H1 (cell line): ENCODE measurements around the gene VAPA. TPM values are rescaled to one million over a fixed set of nuclear protein-coding genes. Genes with fewer than 3 reads are reported as not detected.

ENCODE experiments used
- CTCF ChIA-PET: fragments of 300-600 bp; sonication (Branson Sonifier 250); formaldehyde crosslinking; loops from one replicate; lab custom pipeline; 2021; ENCODE audit not compliant: partially characterized antibody; lab: Charles Lee
- POLR2A ChIA-PET: fragments of 300-600 bp; sonication (Branson Sonifier 250); formaldehyde crosslinking; loops from one replicate; lab custom pipeline; 2021; ENCODE audit warnings: inconsistent platforms; ENCODE audit not compliant: partially characterized antibody; lab: Charles Lee
- DNase-seq, 2 experiments: peaks; one replicate each; pipeline versions ENCODE4 v3.0.0 to v3.0.0-alpha.2; 2010 to 2022; ENCODE audit warnings: low spot score in 2 of 2, low read depth in 1 of 2, mixed read lengths in 1 of 2
- FAIRE-seq: peaks from 2 replicates; lab custom pipeline; 2011; peaks lifted over from hg19 to GRCh38; lab: Jason Lieb, UNC
- H2AFZ ChIP-seq: 2 replicates; pipeline ENCODE4 v1.8.1; 2012; ENCODE audit warnings: low read length, inconsistent platforms
- H2AK5ac ChIP-seq: 2 replicates; pipeline ENCODE4 v1.6.1; 2013; ENCODE audit warnings: low read depth, low read length
- H2BK120ac ChIP-seq: replicated peaks from 2 replicates; pipeline ENCODE3; 2013; ENCODE audit warnings: low read depth, low read length, inconsistent platforms
- H2BK12ac ChIP-seq: 2 replicates; pipeline ENCODE4 v1.6.1; 2013; ENCODE audit warnings: low read depth, low read length
- H2BK15ac ChIP-seq: 2 replicates; pipeline ENCODE4 v1.6.1; 2013; ENCODE audit warnings: low read length
- H2BK20ac ChIP-seq: 2 replicates; pipeline ENCODE4 v1.6.1; 2013; ENCODE audit warnings: low read length
- H2BK5ac ChIP-seq: 2 replicates; pipeline ENCODE4 v1.6.1; 2013; ENCODE audit warnings: low read depth, low read length
- H3K14ac ChIP-seq: 2 replicates; pipeline ENCODE4 v1.6.1; 2013; ENCODE audit warnings: inconsistent platforms; ENCODE audit not compliant: insufficient read length
- H3K18ac ChIP-seq: 2 replicates; pipeline ENCODE4 v1.6.1; 2013; ENCODE audit warnings: low read length; ENCODE audit errors: extremely low read depth
- H3K23ac ChIP-seq: 2 replicates; pipeline ENCODE4 v1.6.1; 2013; ENCODE audit warnings: inconsistent platforms; ENCODE audit not compliant: insufficient read length
- H3K23me2 ChIP-seq: 2 replicates; pipeline ENCODE4 v1.6.1; 2013; ENCODE audit warnings: low read depth, low read length
- H3K27ac ChIP-seq: 2 replicates; pipeline ENCODE4 v1.6.1; 2011; ENCODE audit warnings: low read depth, low read length, inconsistent platforms
- H3K27me3 ChIP-seq, 4 experiments: replicated peaks in 1 of 4; 1 replicate in 1 of 4; 2 replicates in 3 of 4; pipeline versions ENCODE4 v1.6.1 to v1.8.1; 2011 to 2013; ENCODE audit warnings: low read length in 3 of 4, mild to moderate bottlenecking in 3 of 4, inconsistent platforms in 2 of 4, mixed read lengths in 2 of 4, moderate library complexity in 1 of 4; ENCODE audit not compliant: control insufficient read depth in 3 of 4, insufficient read depth in 3 of 4; ENCODE audit errors: extremely low read depth in 1 of 4
- H3K36me3 ChIP-seq, 4 experiments: 2 replicates each; pipeline versions ENCODE4 v1.6.1 to v1.8.1; 2011 to 2013; ENCODE audit warnings: mild to moderate bottlenecking in 4 of 4, low read length in 3 of 4, moderate library complexity in 2 of 4, control low read depth in 1 of 4, inconsistent platforms in 1 of 4; ENCODE audit not compliant: insufficient read depth in 4 of 4, control insufficient read depth in 2 of 4
- H3K4ac ChIP-seq: replicated peaks from 2 replicates; pipeline ENCODE3; 2013; ENCODE audit warnings: low read length, low read depth, mixed read lengths, inconsistent platforms; ENCODE audit not compliant: insufficient read length
- H3K4me1 ChIP-seq, 4 experiments: replicated peaks in 1 of 4; 1 replicate in 1 of 4; 2 replicates in 3 of 4; pipeline versions ENCODE4 v1.6.1 to v1.8.1; 2011 to 2013; ENCODE audit warnings: low read length in 3 of 4, inconsistent platforms in 2 of 4, mixed read lengths in 1 of 4; ENCODE audit not compliant: insufficient read depth in 4 of 4, control insufficient read depth in 3 of 4
- H3K4me2 ChIP-seq, 2 experiments: 2 replicates each; pipeline versions ENCODE4 v1.6.1 to v1.8.1; 2011 to 2013; ENCODE audit warnings: low read depth in 2 of 2, low read length in 2 of 2, control low read depth in 1 of 2, inconsistent platforms in 1 of 2, mild to moderate bottlenecking in 1 of 2; ENCODE audit not compliant: insufficient read depth in 1 of 2
- H3K4me3 ChIP-seq, 4 experiments: fragments of 200-600, 300-600 bp in 1 of 4; sonication (generic), shearing (Covaris generic), sonication (Bioruptor Twin) in 1 of 4; 2 replicates each; pipeline versions ENCODE4 v1.5.1 to v1.8.1; 2011 to 2016; ENCODE audit warnings: low read length in 4 of 4, low read depth in 3 of 4, control low read depth in 2 of 4, inconsistent platforms in 2 of 4, mild to moderate bottlenecking in 2 of 4, mixed read lengths in 1 of 4, moderate library complexity in 1 of 4; ENCODE audit not compliant: insufficient read depth in 2 of 4; ENCODE audit errors: extremely low read depth in 1 of 4
- H3K56ac ChIP-seq: replicated peaks from 2 replicates; pipeline ENCODE3; 2013; ENCODE audit warnings: low read depth, mild to moderate bottlenecking, mixed read lengths, low read length, inconsistent platforms; ENCODE audit not compliant: insufficient read length
- H3K79me1 ChIP-seq: 2 replicates; pipeline ENCODE4 v1.6.1; 2013; ENCODE audit warnings: low read depth, low read length, control low read depth
- H3K79me2 ChIP-seq, 2 experiments: 2 replicates each; pipeline versions ENCODE4 v1.6.1 to v1.8.1; 2012 to 2013; ENCODE audit warnings: low read length in 2 of 2, mild to moderate bottlenecking in 2 of 2, inconsistent platforms in 1 of 2; ENCODE audit not compliant: insufficient read depth in 2 of 2, control insufficient read depth in 1 of 2
- H3K9ac ChIP-seq, 4 experiments: replicated peaks in 1 of 4; 1 replicate in 1 of 4; 2 replicates in 3 of 4; pipeline versions ENCODE4 v1.6.1 to v1.8.1; 2011 to 2013; ENCODE audit warnings: low read depth in 3 of 4, low read length in 3 of 4, control low read depth in 2 of 4, mild to moderate bottlenecking in 2 of 4, moderate library complexity in 2 of 4, inconsistent platforms in 1 of 4; ENCODE audit errors: extremely low read depth in 1 of 4
- H3K9me3 ChIP-seq, 2 experiments: 2 replicates each; pipeline versions ENCODE4 v1.6.1 to v1.8.1; 2012 to 2013; ENCODE audit warnings: mild to moderate bottlenecking in 2 of 2, moderate library complexity in 2 of 2, control low read depth in 1 of 2, inconsistent platforms in 1 of 2, low read depth in 1 of 2, low read length in 1 of 2, mixed read lengths in 1 of 2; ENCODE audit not compliant: insufficient read depth in 2 of 2
- H4K20me1 ChIP-seq, 2 experiments: replicated peaks in 1 of 2; 2 replicates each; pipeline versions ENCODE3 to v1.8.1; 2011 to 2013; ENCODE audit warnings: inconsistent platforms in 2 of 2, low read length in 2 of 2, mild to moderate bottlenecking in 1 of 2; ENCODE audit not compliant: insufficient read depth in 2 of 2, control insufficient read depth in 1 of 2
- H4K5ac ChIP-seq: 2 replicates; pipeline ENCODE4 v1.6.1; 2013; ENCODE audit warnings: low read length, low read depth, mixed read lengths, inconsistent platforms; ENCODE audit not compliant: insufficient read length
- H4K8ac ChIP-seq: 2 replicates; pipeline ENCODE4 v1.8.0; 2013; ENCODE audit warnings: mild to moderate bottlenecking, moderate library complexity, low read length, inconsistent platforms; ENCODE audit not compliant: insufficient read depth; ENCODE audit errors: extremely low read depth
- H4K91ac ChIP-seq: replicated peaks from 2 replicates; pipeline ENCODE3; 2013; ENCODE audit warnings: low read length, mixed read lengths, inconsistent platforms; ENCODE audit not compliant: insufficient read length
- BACH1 ChIP-seq: IDR thresholded peaks from 2 replicates; pipeline ENCODE4 v1.6.1; 2012; ENCODE audit warnings: low read length, improper control_type of control experiment
- CBX5 ChIP-seq: fragments of 300-800, 300-1000 bp; sonication (generic); IDR thresholded peaks from 2 replicates; pipeline ENCODE4 v1.7.1; 2016; ENCODE audit warnings: antibody characterized with exemption, low read length, low read depth
- CREB1 ChIP-seq: IDR thresholded peaks from 2 replicates; pipeline ENCODE4 v1.6.1; 2012; ENCODE audit warnings: inconsistent platforms
- GABPA ChIP-seq: IDR thresholded peaks from 2 replicates; pipeline ENCODE4 v1.6.1; 2011; ENCODE audit warnings: mild to moderate bottlenecking, low read length, moderate library complexity, borderline replicate concordance; ENCODE audit not compliant: insufficient read depth
- KDM4A ChIP-seq: IDR thresholded peaks from one replicate; pipeline ENCODE4 v1.7.1; 2012; ENCODE audit warnings: low read depth, mild to moderate bottlenecking, moderate library complexity, low read length, inconsistent platforms; ENCODE audit not compliant: severe bottlenecking
- NANOG ChIP-seq: IDR thresholded peaks from 2 replicates; pipeline ENCODE4 v1.6.1; 2011; ENCODE audit warnings: low read length, low read depth, mild to moderate bottlenecking, inconsistent platforms; ENCODE audit not compliant: insufficient read depth, poor library complexity, severe bottlenecking
- POLR2A ChIP-seq, 2 experiments: IDR thresholded peaks; 1 replicate in 1 of 2; 2 replicates in 1 of 2; pipeline ENCODE4 v1.6.1; 2011; ENCODE audit warnings: low read depth in 2 of 2, low read length in 2 of 2, mild to moderate bottlenecking in 2 of 2; ENCODE audit errors: control extremely low read depth in 1 of 2
- RAD21 ChIP-seq, 2 experiments: IDR thresholded peaks in 1 of 2; conservative IDR thresholded peaks in 1 of 2; 2 replicates each; pipeline ENCODE4 v1.6.1; 2011; ENCODE audit warnings: low read depth in 2 of 2, low read length in 2 of 2, improper control_type of control experiment in 1 of 2, inconsistent platforms in 1 of 2, mild to moderate bottlenecking in 1 of 2, moderate library complexity in 1 of 2
- WGBS, 2 experiments: shearing (Covaris generic) in 1 of 2; methylation state at CpG; one replicate each; pipeline versions ENCODE4 v1.1.6 to v1.1.7; 2013 to 2015; ENCODE audit warnings: low lambda C conversion rate in 2 of 2, mixed read lengths in 2 of 2, inconsistent platforms in 1 of 2, low coverage in 1 of 2, missing lambda C conversion rate in 1 of 2; ENCODE audit not compliant: insufficient replicate concordance in 2 of 2, insufficient coverage in 1 of 2, insufficient read length in 1 of 2; ENCODE audit errors: extremely low coverage in 1 of 2, missing lambda C conversion rate in 1 of 2; 5-methylcytosine and 5-hydroxymethylcytosine counted together
- polyA plus RNA-seq, 7 experiments: library from polyadenylated mRNA; depleted of rRNA in 3 of 7; stranded (reverse) in 5 of 7; unstranded in 2 of 7; fragments of >200 nt in 5 of 7; fragments of 200-250 nt in 2 of 7; gene quantifications; 1 replicate in 5 of 7; 2 replicates in 1 of 7; 4 replicates in 1 of 7; pipeline versions ENCODE4 v1.2.1 to v1.2.3, GENCODE V29; 2011 to 2013; ENCODE audit warnings: missing spikeins in 2 of 7, mixed read lengths in 2 of 7
- total RNA-seq: library from RNA; stranded (reverse); fragmentation: NEBNext Ultra II Directional; extraction: Animal tissue kit (Norgen Biotek cat#: 25700); gene quantifications from 2 replicates; pipeline ENCODE4 v1.2.1, GENCODE V29; 2021
- TF ChIP-seq, protein P1 (sequence below): IDR thresholded peaks from 2 replicates; pipeline ENCODE4 v1.6.1; 2012; ENCODE audit warnings: low read length, inconsistent platforms
- TF ChIP-seq, protein P2 (sequence below): IDR thresholded peaks from 2 replicates; pipeline ENCODE4 v1.6.1; 2012; ENCODE audit warnings: inconsistent platforms

Gene VAPA
- total and polyA plus RNA-seq, 2 of the 8 experiments (the other 6 are each of a cell fraction or from before 2014, with no cell fraction given): 79.7 to 130 TPM

DNA sequence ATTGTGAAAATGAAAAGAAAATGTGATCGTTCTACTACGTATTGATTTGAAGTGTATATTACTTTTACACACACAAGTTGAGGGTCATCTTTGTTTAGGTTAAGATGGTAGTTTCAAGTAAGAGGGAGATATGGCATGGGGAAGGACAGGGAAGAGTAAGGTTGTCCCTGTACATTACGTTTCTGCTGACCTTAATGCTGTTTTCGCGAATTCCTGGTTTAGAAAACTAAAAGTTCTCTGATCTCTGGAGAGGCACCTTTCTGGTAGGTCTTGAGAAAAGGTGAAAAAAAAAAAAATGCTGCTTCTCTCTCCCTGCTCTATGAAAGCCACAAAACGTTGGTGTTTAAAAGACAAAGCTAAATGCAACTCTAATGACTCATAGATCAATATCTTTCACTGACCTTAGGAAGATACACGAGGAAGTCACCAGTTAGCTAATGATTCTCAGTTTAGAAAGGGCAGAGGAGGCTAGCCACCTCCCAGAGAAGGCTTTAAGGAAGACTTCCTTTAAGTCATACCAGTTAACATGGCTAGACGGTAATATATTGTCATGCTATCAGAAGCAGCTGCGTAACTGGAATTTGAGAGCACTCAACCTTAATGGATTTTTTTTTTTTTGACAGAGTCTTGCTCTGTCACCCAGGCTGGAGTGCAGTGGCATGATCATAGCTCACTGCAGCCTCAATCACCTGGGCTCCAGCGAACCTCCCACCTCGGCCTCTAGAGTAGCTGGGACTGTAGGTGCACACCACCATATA is 14.8 kb upstream of the VAPA start:
- no peak overlapping the region for H3K56ac ChIP-seq
- no peaks in the 10 kb centered on the region for H3K9me3 ChIP-seq
- H2BK12ac ChIP-seq: no peak overlapping the region
- H3K23ac ChIP-seq: no peak overlapping the region
- no peak for FAIRE-seq
- H3K23me2 ChIP-seq: no peaks in the 10 kb centered on the region
- H4K5ac ChIP-seq: no peak overlapping the region
- no peak overlapping the region for H3K4me2 ChIP-seq
- no peaks in the 10 kb centered on the region for H3K27me3 ChIP-seq
- H2AK5ac ChIP-seq: no peak overlapping the region
- H2BK5ac ChIP-seq: no peak overlapping the region
- no peak overlapping the region for H3K4me3 ChIP-seq
- H4K8ac ChIP-seq: no peak overlapping the region
- WGBS, 2 experiments: 81 to 100% methylated on average over 2 to 11 of the region's 11 CpGs
- no peak overlapping the region for H3K18ac ChIP-seq
- H3K27ac ChIP-seq: no peak overlapping the region
- no peaks in the 10 kb centered on the region for H3K79me2 ChIP-seq
- H2BK15ac ChIP-seq: no peak overlapping the region
- ChIA-PET POLR2A (interaction anchor here (0.7 kb wide), 1 partner anchor 341 kb away, joined by 4 read pairs; no protein-coding TSS in a partner anchor), CTCF (interaction anchor here (0.6 to 1.0 kb wide), 3 partner anchors 10 to 88 kb away, joined by 3 to 4 read pairs (median 3); no protein-coding TSS in a partner anchor)
- H2BK20ac ChIP-seq: no peak overlapping the region
- no peak overlapping the region for H2BK120ac ChIP-seq
- H3K36me3 ChIP-seq: no peaks in the 10 kb centered on the region
- no peaks in the 10 kb centered on the region for H3K79me1 ChIP-seq
- H4K91ac ChIP-seq: no peak overlapping the region
- H3K14ac ChIP-seq: no peak overlapping the region
- no peak overlapping the region for H3K9ac ChIP-seq
- peak overlapping the region; percentile 80 for H2AFZ ChIP-seq
- DNase-seq: no peak
- H3K4ac ChIP-seq: no peak overlapping the region
- H3K4me1 ChIP-seq: peaks cover 0 to 5% (median 2%) of the 10 kb centered on the region in 4 experiments; a peak in 2 of 7 replicates
- no peaks in the 10 kb centered on the region for H4K20me1 ChIP-seq
- TF ChIP-seq CBX5 (no peak), NANOG (no peak), KDM4A (no peak), BACH1 (no peak), POLR2A (IDR thresholded peaks at IDR 0.05; ENCODE audit: control extremely low read depth in 1 of 2, low read depth in 2 of 2, low read length in 2 of 2) (no peak), RAD21 (IDR thresholded peaks at IDR 0.05 in 1 of 2, conservative IDR thresholded peaks at IDR 0.05 in 1 of 2; ENCODE audit: low read depth in 2 of 2, low read length in 2 of 2) (no peak), GABPA (no peak), CREB1 (no peak)
- TF ChIP-seq, protein P1, sequence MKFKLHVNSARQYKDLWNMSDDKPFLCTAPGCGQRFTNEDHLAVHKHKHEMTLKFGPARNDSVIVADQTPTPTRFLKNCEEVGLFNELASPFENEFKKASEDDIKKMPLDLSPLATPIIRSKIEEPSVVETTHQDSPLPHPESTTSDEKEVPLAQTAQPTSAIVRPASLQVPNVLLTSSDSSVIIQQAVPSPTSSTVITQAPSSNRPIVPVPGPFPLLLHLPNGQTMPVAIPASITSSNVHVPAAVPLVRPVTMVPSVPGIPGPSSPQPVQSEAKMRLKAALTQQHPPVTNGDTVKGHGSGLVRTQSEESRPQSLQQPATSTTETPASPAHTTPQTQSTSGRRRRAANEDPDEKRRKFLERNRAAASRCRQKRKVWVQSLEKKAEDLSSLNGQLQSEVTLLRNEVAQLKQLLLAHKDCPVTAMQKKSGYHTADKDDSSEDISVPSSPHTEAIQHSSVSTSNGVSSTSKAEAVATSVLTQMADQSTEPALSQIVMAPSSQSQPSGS: no peak
- TF ChIP-seq, protein P2, sequence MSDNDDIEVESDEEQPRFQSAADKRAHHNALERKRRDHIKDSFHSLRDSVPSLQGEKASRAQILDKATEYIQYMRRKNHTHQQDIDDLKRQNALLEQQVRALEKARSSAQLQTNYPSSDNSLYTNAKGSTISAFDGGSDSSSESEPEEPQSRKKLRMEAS: no peak
